DND-41 (cell line): ENCODE results near the gene DESI1.

Experiments
- ATAC-seq: fragments of 200-7000 bp; cut with Tn5 transposase; 3 replicates; pipeline ENCODE4 v1.9.1; 2021; ENCODE audit warnings: low read depth; ENCODE audit not compliant: insufficient read depth
- DNase-seq: peaks from one replicate; pipeline ENCODE4 v3.0.0-alpha.2; 2020
- H2AFZ ChIP-seq: 2 replicates; pipeline ENCODE4 v1.6.0; 2012; ENCODE audit warnings: low read depth, low read length
- H3K27ac ChIP-seq: 2 replicates; pipeline ENCODE4 v1.5.1; 2012; ENCODE audit warnings: low read length, inconsistent platforms
- H3K27me3 ChIP-seq: fragments of 200-600 bp; sonication (generic); 2 replicates; pipeline ENCODE4 v1.6.0; 2012; ENCODE audit warnings: low read length, mild to moderate bottlenecking, inconsistent platforms; ENCODE audit not compliant: insufficient read depth, poor library complexity
- H3K36me3 ChIP-seq: 2 replicates; pipeline ENCODE4 v1.5.1; 2012; ENCODE audit warnings: low read length, inconsistent platforms; ENCODE audit not compliant: insufficient read depth
- H3K4me1 ChIP-seq: 2 replicates; pipeline ENCODE4 v1.5.1; 2012; ENCODE audit warnings: mild to moderate bottlenecking, low read length; ENCODE audit not compliant: insufficient read depth
- H3K4me2 ChIP-seq: 2 replicates; pipeline ENCODE4 v1.6.0; 2012; ENCODE audit warnings: mild to moderate bottlenecking, moderate library complexity, low read length, inconsistent platforms; ENCODE audit not compliant: insufficient read depth
- H3K4me3 ChIP-seq, 2 experiments: fragments of 200-600 bp in 1 of 2; shearing (Covaris generic) in 1 of 2; 2 replicates each; pipeline ENCODE4 v1.5.1; 2012 to 2016; ENCODE audit warnings: inconsistent platforms in 2 of 2, low read length in 2 of 2, mild to moderate bottlenecking in 2 of 2, low read depth in 1 of 2, moderate library complexity in 1 of 2
- H3K79me2 ChIP-seq: 2 replicates; pipeline ENCODE4 v1.6.0; 2012; ENCODE audit warnings: low read length, inconsistent platforms; ENCODE audit not compliant: insufficient read depth
- H3K9ac ChIP-seq: 2 replicates; pipeline ENCODE4 v1.6.0; 2012; ENCODE audit warnings: low read depth, mild to moderate bottlenecking, inconsistent platforms, low read length, moderate library complexity
- H3K9me3 ChIP-seq: 2 replicates; pipeline ENCODE4 v1.5.1; 2012; ENCODE audit warnings: low read length, moderate library complexity, mild to moderate bottlenecking, inconsistent platforms; ENCODE audit not compliant: insufficient read depth, severe bottlenecking
- H4K20me1 ChIP-seq: 2 replicates; pipeline ENCODE4 v1.6.0; 2012; ENCODE audit warnings: low read length; ENCODE audit not compliant: insufficient read depth
- CTCF ChIP-seq: IDR thresholded peaks from 2 replicates; pipeline ENCODE4 v1.5.1; 2012; ENCODE audit warnings: borderline replicate concordance, low read length, moderate library complexity, mild to moderate bottlenecking; ENCODE audit not compliant: poor library complexity, severe bottlenecking; ENCODE audit errors: extremely low read depth
- EZH2 ChIP-seq: IDR thresholded peaks from 3 replicates; pipeline ENCODE4 v1.6.1; 2012; ENCODE audit warnings: borderline replicate concordance, low read depth, mild to moderate bottlenecking, moderate library complexity, low read length, inconsistent platforms; ENCODE audit not compliant: severe bottlenecking

DESI1 gene

GRCh38 chr22:41557401-41558240 lies 63.2 kb downstream of the DESI1 start:
- Histone ChIP-seq H3K27me3 (peaks cover 24% of the 10 kb centered on the region), H2AFZ (no peak overlapping the region), H3K79me2 (no peaks in the 10 kb centered on the region), H3K9ac (no peak overlapping the region), H3K36me3 (no peaks in the 10 kb centered on the region), H3K4me2 (no peak overlapping the region), H3K27ac (no peak overlapping the region), H3K4me3 (no peak overlapping the region), H3K4me1 (no peaks in the 10 kb centered on the region), H3K9me3 (no peaks in the 10 kb centered on the region), H4K20me1 (0 out of 2 replicates have a peak, but pooled peaks cover 3% of the 10 kb centered on the region)
- ATAC-seq (no peak), DNase-seq (no peak)
- TF ChIP-seq CTCF (no peak), EZH2 (no peak)

- Histone ChIP-seq H2AFZ (no peak overlapping the region), H3K27ac (no peak overlapping the region), H3K9ac (no peak overlapping the region), H4K20me1 (0 out of 2 replicates have a peak, but pooled peaks cover 3% of the 10 kb centered on the region), H3K4me2 (no peak overlapping the region), H3K9me3 (no peaks in the 10 kb centered on the region), H3K36me3 (no peaks in the 10 kb centered on the region), H3K4me3 (no peak overlapping the region), H3K4me1 (no peaks in the 10 kb centered on the region), H3K79me2 (no peaks in the 10 kb centered on the region), H3K27me3 (peaks cover 20% of the 10 kb centered on the region)
- DNase-seq (no peak), ATAC-seq (no peak)
- TF ChIP-seq EZH2 (no peak), CTCF (no peak)
Measured at GRCh38 chr22:41556561-41556960, 64.3 kb downstream of the DESI1 start.

- Histone ChIP-seq H3K4me2 (no peak overlapping the region), H3K4me3 (no peak overlapping the region), H3K79me2 (no peaks in the 10 kb centered on the region), H3K36me3 (no peaks in the 10 kb centered on the region), H3K27ac (no peak overlapping the region), H4K20me1 (no peaks in the 10 kb centered on the region), H3K4me1 (no peaks in the 10 kb centered on the region), H3K9me3 (no peaks in the 10 kb centered on the region), H3K27me3 (peaks cover 10% of the 10 kb centered on the region), H2AFZ (no peak overlapping the region), H3K9ac (no peak overlapping the region)
- ATAC-seq (no peak), DNase-seq (no peak)
- TF ChIP-seq EZH2 (no peak), CTCF (no peak)
Measured at GRCh38 chr22:41555325-41555982, 65.4 kb downstream of the DESI1 start.
